Lung (tissue), 12 donors: ENCODE measurements around the gene HIBADH. TPM values are rescaled to one million over a fixed set of nuclear protein-coding genes. Genes with fewer than 3 reads are reported as not detected.
"Not testable (repeated sequence)": the region's sequence is repeated elsewhere in the genome, so short reads cannot be mapped to it uniquely, and the experiment has no call there.

Experiments
- ATAC-seq: fragments of 200-7000 bp; cut with Tn5 transposase; one replicate; pipeline ENCODE4 v1.9.1; 2020; ENCODE audit warnings: moderate number of reproducible peaks; ENCODE audit not compliant: insufficient read depth, low FRiP score
- DNase-seq, 3 donors: peaks; one replicate each; pipeline ENCODE4 v3.0.0-alpha.2; 2013 to 2017
- H3K27ac ChIP-seq, 2 donors: one replicate each; pipeline ENCODE4 v1.5.1; 2013; ENCODE audit warnings: mild to moderate bottlenecking in 2 of 2, moderate library complexity in 2 of 2, control low read depth in 1 of 2, inconsistent platforms in 1 of 2, low read depth in 1 of 2, low read length in 1 of 2
- H3K27me3 ChIP-seq, 3 donors: one replicate each; pipeline ENCODE4 v1.5.1; 2013; ENCODE audit warnings: low read length in 2 of 3; ENCODE audit not compliant: control insufficient read depth in 3 of 3, insufficient read depth in 3 of 3
- H3K36me3 ChIP-seq, 4 donors: one replicate each; pipeline ENCODE4 v1.5.1; 2013; ENCODE audit warnings: low read length in 4 of 4, mild to moderate bottlenecking in 1 of 4, moderate library complexity in 1 of 4; ENCODE audit not compliant: control insufficient read depth in 4 of 4, insufficient read depth in 4 of 4
- H3K4me1 ChIP-seq, 5 donors: one replicate each; pipeline ENCODE4 v1.5.1; 2013; ENCODE audit warnings: low read length in 5 of 5, mild to moderate bottlenecking in 2 of 5, moderate library complexity in 1 of 5; ENCODE audit not compliant: control insufficient read depth in 5 of 5, insufficient read depth in 5 of 5
- H3K4me3 ChIP-seq: one replicate; pipeline ENCODE4 v1.5.1; 2013; ENCODE audit warnings: mild to moderate bottlenecking, control low read depth, moderate library complexity
- H3K9ac ChIP-seq, 2 donors: one replicate each; pipeline ENCODE4 v1.5.1; 2013; ENCODE audit warnings: low read length in 2 of 2, control low read depth in 1 of 2; ENCODE audit not compliant: insufficient read depth in 1 of 2
- H3K9me3 ChIP-seq, 4 donors: one replicate each; pipeline ENCODE4 v1.5.1; 2013; ENCODE audit warnings: low read length in 3 of 4, mild to moderate bottlenecking in 1 of 4, moderate library complexity in 1 of 4; ENCODE audit not compliant: control insufficient read depth in 4 of 4, insufficient read depth in 3 of 4
- CTCF ChIP-seq: IDR thresholded peaks from 2 replicates; pipeline ENCODE4 v1.5.1; 2012; ENCODE audit warnings: mild to moderate bottlenecking; ENCODE audit errors: control extremely low read depth, extremely low read depth
- WGBS, 2 donors: extraction: QIAGEN DNeasy Blood & Tissue Kit; methylation state at CpG; one replicate each; pipeline ENCODE4 v1.1.7; 2013; 5-methylcytosine and 5-hydroxymethylcytosine counted together
- polyA plus RNA-seq, 2 donors: library from polyadenylated mRNA; stranded (reverse); fragments of 200-250 nt; gene quantifications; one replicate each; pipeline ENCODE4 v1.2.1, GENCODE V29; 2013
- total RNA-seq, 2 donors: library from RNA; depleted of rRNA in 1 of 2; stranded (reverse); fragments of >200 nt in 1 of 2; gene quantifications; one replicate each; pipeline ENCODE4 v1.2.1, GENCODE V29; 2014 to 2021
- donor health status: control.
- donor health status: control.
- donor health status: Bipolar disorder and iron deficiency.
- donor health status: healthy.
- donor health status: DM: yes; HTN: yes; CAD: no.

HIBADH gene
- total and polyA plus RNA-seq, 4 donors: 13.7 to 39.2 (median 17.4) TPM

- H3K27me3 ChIP-seq: peaks cover 0 to 3% (median 0%) of the 10 kb centered on the region in 3 donors
- no peaks in the 10 kb centered on the region for H3K9me3 ChIP-seq
- H3K27ac ChIP-seq: no peak overlapping the region
- no peak for DNase-seq
- peaks cover 0 to 2% (median 0%) of the 10 kb centered on the region in 5 donors for H3K4me1 ChIP-seq
- TF ChIP-seq CTCF: no peak
- no peak for ATAC-seq
- 100% methylated on average over 1 of the region's 1 CpG for WGBS, 2 donors
- H3K36me3 ChIP-seq: peaks cover 0 to 6% (median 0%) of the 10 kb centered on the region in 4 donors
- H3K9ac ChIP-seq: no peak overlapping the region
- H3K4me3 ChIP-seq: no peak overlapping the region
Measured at GRCh38 chr7:27581906-27582305, 80.8 kb downstream of the HIBADH start.

- H3K27me3 ChIP-seq: peaks cover 0 to 3% (median 0%) of the 10 kb centered on the region in 3 donors
- H3K9ac ChIP-seq: no peak overlapping the region
- TF ChIP-seq CTCF: no peak
- no peak overlapping the region for H3K4me3 ChIP-seq
- H3K4me1 ChIP-seq: peaks cover 0 to 2% (median 0%) of the 10 kb centered on the region in 5 donors
- no peak for DNase-seq
- no peak for ATAC-seq
- H3K9me3 ChIP-seq: no peaks in the 10 kb centered on the region
- H3K36me3 ChIP-seq: peaks cover 0 to 6% (median 0%) of the 10 kb centered on the region in 4 donors
- no peak overlapping the region for H3K27ac ChIP-seq
- 17 to 57% methylated on average over 2 of the region's 2 CpGs for WGBS, 2 donors
Measured at GRCh38 chr7:27581119-27581518, 81.6 kb downstream of the HIBADH start.

- ATAC-seq: no peak
- no peak overlapping the region for H3K27ac ChIP-seq
- whole genome bisulfite sequencing, 2 donors: 75 to 84% methylated on average over 3 of the region's 3 CpGs
Measured at GRCh38 chr7:27579565-27579964, 83.1 kb downstream of the HIBADH start.

GRCh38 chr7:27578169-27578568 lies 84.5 kb downstream of the HIBADH start:
- not testable (repeated sequence) for H3K27ac ChIP-seq, H3K27me3 ChIP-seq, H3K36me3 ChIP-seq, DNase-seq, ATAC-seq, H3K9me3 ChIP-seq, H3K4me3 ChIP-seq, H3K9ac ChIP-seq
- 80 to 87% methylated on average over 7 of the region's 7 CpGs for WGBS, 2 donors
- peaks cover 0 to 13% (median 4%) of the 10 kb centered on the region in 5 donors for H3K4me1 ChIP-seq

More at GRCh38 chr7:27579565-27579964, 83.1 kb downstream of the HIBADH start:
- Histone ChIP-seq H3K9me3 (no peaks in the 10 kb centered on the region), H3K27me3 (peaks cover 0 to 3% (median 0%) of the 10 kb centered on the region in 3 donors), H3K36me3 (peaks cover 0 to 2% (median 0%) of the 10 kb centered on the region in 4 donors), H3K4me1 (peaks cover 0 to 13% (median 4%) of the 10 kb centered on the region in 5 donors), H3K9ac (no peak overlapping the region), H3K4me3 (no peak overlapping the region)
- no peak for TF ChIP-seq CTCF
- no peak for DNase-seq
